ENCODE measurements around the gene RAPGEF2.
"Not testable (repeated sequence)": the region's sequence is repeated elsewhere in the genome, so short reads cannot be mapped to it uniquely, and the experiment has no call there.

RAPGEF2 gene

DNA sequence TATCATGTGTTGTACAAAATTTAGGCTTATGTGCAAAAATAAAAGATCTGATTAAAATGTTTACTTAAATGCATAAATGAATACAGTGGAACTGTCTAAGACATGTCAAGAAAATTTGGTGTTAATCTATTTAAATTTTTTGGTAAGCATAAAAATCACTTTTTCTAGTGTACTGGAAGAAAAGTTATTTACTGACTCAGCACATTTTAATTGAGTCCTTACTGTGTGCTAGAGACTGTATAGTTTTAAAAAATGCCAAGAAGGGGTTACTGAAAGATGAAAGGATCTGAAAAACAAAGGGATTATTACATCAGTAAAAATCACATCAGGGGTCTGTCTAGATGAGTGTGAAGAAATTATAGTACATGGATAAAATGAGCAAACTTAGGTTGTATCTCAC, 60.6 kb downstream of the RAPGEF2 start:
- DNase-seq = no peak

- no peak for DNase-seq
Observed at GRCh38 chr4:159169404-159170302, 66.8 kb downstream of the RAPGEF2 start.

GRCh38 chr4:159171287-159171686, 68.4 kb downstream of the RAPGEF2 start:
- DNase-seq = no peak

DNA sequence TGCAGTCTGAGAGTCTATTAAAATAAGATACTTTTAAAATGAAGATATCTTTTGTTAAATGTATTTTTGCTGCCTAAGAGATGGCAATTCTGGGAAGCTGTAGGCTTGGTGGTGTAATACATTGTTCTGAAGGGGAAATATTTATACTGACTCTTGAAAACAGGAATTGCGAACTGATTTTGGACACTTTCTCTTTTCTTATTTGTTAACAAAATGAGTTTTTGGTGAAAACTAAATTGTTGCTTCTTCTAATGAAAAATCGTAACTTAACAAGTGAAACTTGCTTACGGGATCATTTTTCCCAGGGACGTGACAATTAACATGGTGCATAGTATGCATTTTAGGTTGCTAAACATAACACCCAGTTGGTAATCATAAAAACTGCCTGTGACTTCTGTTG, 71.0 kb downstream of the RAPGEF2 start:
- DNase-seq = no peak

DNA sequence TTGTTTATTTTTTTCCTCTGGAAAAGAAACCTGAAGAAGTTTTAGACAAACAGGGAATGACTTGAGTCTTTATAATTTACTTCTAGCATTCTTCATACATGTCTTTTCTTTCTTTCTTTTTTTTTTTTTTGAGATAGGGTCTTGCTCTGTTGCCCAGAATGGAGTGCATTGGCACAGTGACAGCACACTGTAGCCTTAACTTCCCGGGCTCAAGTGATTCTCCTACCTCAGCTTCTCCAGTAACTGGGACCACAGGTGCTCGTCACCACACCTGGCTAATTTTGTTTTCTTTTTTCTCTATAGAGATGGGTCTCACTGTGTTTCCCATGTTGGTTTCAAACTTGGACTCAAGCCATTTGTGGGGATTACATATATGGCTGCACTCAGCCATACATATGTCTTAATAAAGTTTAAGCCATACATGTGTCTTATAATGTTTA, 71.8 kb downstream of the RAPGEF2 start:
- DNase-seq = no peak

DNA sequence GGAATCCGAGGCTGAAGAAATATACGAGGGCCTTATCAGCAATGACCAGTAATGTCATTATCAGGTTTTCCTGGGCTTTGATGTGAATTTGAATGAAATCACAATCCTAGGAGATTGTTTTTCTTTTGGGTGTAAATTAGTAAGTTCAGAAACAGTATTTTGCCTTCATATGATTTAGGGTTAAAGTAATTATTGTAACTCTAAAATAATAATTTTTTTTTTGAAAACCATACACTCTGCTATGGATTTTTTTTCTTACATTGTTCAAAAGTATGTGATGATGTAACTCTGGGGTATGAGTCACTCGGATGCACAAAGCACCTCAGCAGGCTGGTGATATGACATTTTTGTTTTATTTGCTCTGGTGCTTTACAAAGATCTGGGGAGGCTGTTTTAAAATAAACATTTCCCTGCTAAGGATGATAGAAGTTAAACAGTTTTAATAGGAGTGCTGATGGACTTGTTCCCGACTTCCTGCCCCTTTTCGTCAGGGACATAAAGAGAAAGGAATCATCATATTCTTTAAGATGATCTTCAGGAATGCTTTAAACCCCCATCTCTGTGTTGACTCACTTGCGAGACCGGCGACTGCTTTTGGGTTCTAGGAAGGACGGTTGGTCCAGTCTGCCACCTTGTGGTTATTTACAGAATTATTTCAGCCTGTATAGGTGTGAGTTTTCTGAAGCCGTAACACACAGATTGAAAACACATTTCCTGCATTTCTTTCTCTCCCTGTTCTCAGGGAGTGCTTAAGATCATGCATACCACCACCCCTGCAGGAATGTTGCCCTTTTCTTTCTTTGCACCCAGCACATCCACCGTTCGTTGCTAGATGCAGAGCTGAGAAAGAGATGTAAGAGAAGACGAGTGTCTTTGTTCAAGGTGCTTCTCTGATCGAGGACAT, 72.5 kb downstream of the RAPGEF2 start:
- peak; percentile 31 for DNase-seq

- DNase-seq = no peak
Observed at GRCh38 chr4:159175989-159176375, 73.1 kb downstream of the RAPGEF2 start.

DNA sequence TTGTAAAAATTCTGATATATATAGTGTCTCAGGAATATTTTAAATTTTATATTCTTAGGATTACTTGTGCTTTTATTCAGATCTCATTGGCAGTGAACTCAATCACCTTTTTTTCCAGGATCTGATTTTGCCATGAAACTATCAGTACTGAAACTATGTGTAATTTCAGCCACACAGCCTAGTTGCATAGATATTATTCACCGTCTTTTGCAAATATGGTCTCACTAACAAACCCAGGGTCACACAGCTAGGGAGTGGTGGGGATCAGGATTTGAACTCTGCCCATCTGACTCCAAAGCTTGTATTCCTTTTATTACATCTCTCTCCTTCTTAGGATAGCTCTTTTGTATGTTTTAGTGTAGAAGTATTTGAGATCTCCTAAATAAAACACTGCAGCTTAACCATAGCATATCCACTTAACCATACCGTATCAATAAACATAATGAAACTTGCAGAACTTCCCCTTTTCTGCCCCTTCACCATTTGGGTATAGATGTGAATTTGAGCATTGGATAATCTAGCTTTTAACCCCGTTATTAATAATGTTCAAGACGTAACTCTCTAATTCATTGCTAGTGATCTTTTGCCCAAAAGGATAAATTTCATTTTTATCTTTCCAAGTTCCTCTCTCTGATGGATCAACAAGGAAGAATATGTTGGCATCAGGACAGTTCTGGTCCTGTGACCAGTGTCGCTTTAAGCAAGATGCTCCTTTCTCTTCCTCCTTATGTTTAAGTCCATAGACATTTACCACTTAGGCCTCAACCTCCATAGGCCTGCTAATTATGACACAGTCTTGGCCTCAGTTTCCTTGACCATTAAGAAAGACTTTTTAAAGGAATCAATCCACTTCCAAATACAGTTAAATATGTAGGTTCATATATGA, 74.6 kb downstream of the RAPGEF2 start:
- no peak for DNase-seq

GRCh38 chr4:159178151-159178546, 75.3 kb downstream of the RAPGEF2 start:
- no peak for DNase-seq

GRCh38 chr4:159178979-159179969, 76.4 kb downstream of the RAPGEF2 start:
- DNase-seq = no peak

GRCh38 chr4:159183885-159184605, 81.2 kb downstream of the RAPGEF2 start:
- DNase-seq = not testable (repeated sequence)

DNA sequence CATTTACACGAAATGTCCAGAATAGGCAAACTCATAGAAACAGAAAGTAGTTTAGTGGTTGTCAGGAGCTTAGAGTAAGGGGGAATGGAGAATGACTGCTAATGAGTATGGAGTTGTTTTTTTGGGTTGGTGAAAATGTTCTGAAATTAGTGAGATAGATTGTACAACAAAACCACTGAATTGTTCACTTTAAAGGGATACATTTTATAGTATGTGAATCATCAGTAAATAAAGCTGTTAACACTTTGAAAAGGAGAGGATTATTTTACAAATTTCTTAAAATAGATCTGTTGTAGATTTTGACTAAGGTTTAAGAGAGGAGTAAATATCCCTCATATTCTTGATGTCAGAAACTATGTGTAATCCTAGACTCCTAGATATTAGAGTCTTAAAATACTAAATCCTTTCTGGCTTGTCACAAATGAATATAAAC, 82.7 kb downstream of the RAPGEF2 start:
- no peak for DNase-seq

- DNase-seq = no peak
Observed at GRCh38 chr4:159188646-159189045, 85.8 kb downstream of the RAPGEF2 start.

DNA sequence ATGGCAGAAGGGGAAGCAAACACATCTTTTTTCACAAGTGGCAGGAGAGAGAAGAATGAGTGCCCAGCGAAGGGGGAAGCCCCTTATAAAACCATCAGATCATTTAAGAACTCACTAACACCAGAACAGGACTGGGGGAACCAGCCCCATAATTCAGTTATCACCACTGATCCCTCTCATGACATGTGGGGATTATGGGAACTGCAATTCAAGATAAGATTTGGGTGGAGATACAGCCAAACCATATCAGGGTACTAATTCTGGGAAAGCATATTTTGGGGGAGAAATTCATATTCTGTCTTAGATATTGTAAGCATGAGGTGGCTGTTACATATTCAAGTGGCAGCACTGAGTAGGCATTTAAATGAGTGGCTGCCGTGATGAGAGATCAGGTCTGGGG, 87.8 kb downstream of the RAPGEF2 start:
- DNase-seq = no peak

GRCh38 chr4:159191989-159192388, 89.1 kb downstream of the RAPGEF2 start:
- DNase-seq = no peak

DNA sequence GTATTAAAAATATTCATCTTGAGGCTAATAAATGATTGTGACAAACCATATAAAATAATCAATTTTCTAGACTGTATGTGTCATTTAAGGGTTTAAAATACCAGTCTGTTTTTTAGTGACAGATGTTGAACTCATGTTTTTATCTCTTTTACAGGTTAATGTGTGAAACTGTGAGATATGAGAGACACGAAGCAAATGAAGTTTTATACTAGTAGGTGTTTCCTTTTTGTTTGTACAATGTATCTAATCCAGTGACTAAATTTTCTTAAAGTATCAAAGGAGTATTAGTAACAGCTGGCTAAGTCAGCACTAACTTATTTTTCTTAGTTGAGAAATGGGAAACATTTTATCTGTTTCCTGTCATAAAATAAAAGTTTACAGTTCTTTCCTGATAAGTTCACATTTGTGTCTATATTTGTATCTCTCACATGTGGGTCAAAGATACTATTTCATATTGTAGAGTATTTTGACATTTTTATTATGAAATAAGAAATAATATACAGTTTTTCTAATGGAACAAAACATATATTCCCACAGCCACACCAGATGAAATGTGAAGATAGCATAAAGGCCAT, 90.3 kb downstream of the RAPGEF2 start:
- no peak for DNase-seq

GRCh38 chr4:159195361-159195769, 92.5 kb downstream of the RAPGEF2 start:
- DNase-seq = no peak

DNA sequence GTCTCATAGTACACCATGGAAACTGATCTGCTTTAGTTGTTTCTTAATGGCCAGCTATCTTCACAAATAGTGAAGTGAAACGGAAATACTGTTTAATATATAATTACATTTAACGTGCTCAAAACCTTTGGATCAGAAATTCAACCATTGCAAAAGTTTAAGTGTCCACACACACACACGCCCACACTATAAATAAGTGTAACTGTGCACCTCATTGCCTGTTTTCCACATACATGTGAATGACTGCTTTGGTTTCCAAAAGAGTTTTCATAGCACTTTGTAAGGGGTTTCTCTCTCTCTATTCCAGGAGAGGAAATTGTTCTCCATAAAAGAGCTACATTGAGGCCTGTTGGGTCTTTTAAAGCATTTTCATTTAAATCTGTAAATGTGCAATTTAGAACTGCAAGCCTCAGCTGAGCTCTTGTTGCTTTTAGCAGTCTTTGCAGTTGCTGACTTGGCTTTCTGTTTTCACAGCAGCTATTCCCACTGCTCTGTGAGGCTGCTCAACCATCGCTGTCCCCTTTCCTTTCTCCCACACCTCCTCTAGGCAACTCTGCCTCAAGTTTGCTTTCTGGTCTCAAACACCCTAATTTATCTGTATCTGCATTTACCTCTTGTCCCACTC, 94.5 kb downstream of the RAPGEF2 start:
- no peak for DNase-seq

- no peak for DNase-seq
Observed at GRCh38 chr4:159197885-159198269, 95.0 kb downstream of the RAPGEF2 start.

DNA sequence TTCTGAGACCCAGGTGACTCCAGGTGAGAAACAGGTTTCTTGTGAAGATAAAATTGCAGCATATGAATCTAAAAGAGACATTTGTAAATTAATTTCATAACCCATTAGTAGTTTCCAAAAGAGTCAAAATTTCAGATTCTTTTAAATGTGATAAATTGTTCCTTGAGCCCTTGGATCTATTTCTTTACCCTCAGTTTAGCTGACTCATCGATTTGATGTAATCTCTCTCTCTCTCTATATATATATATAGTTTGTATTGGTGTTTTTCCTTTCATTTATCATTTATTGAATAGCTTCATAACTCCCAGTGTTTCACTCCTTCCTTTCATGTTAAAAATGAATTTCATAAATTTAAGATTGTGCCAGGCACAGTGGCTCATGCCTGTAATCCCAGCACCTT, 96.9 kb downstream of the RAPGEF2 start:
- no peak for DNase-seq
